Body of pancreas (tissue), 4 donors: ENCODE data around the gene INSR. TPM values are rescaled to one million over a fixed set of nuclear protein-coding genes. Genes with fewer than 3 reads are reported as not detected.
"Not testable (repeated sequence)": the region's sequence is repeated elsewhere in the genome, so short reads cannot be mapped to it uniquely, and the experiment has no call there.

Source experiments
- ATAC-seq: fragments of 150-250 bp; one replicate; pipeline ENCODE4 v1.9.1; 2016
- DNase-seq, 4 donors: peaks; one replicate each; pipeline ENCODE4 v3.0.0-alpha.2; 2019
- H3K27ac ChIP-seq, 4 donors: fragments of 200-600 bp; sonication (generic); 1 replicate in 3 of 4; 2 replicates in 1 of 4; pipeline versions ENCODE4 v1.5.1 to v1.6.1; 2016 to 2019; ENCODE audit warnings: mild to moderate bottlenecking in 1 of 4, mixed read lengths in 1 of 4, moderate library complexity in 1 of 4
- H3K27me3 ChIP-seq, 2 donors: fragments of 200-600 bp; sonication (generic); one replicate each; pipeline ENCODE4 v1.6.0; 2016; ENCODE audit warnings: mild to moderate bottlenecking in 1 of 2
- H3K36me3 ChIP-seq, 2 donors: fragments of 200-600 bp; sonication (generic); replicated peaks in 1 of 2; 2 replicates each; pipeline ENCODE4 v1.5.1; 2016; ENCODE audit warnings: low read depth in 2 of 2; ENCODE audit not compliant: insufficient read depth in 1 of 2
- H3K4me1 ChIP-seq: fragments of 200-600 bp; sonication (generic); one replicate; pipeline ENCODE4 v1.6.0; 2016
- H3K4me3 ChIP-seq, 2 donors: fragments of 200-600 bp; sonication (generic); 1 replicate in 1 of 2; 2 replicates in 1 of 2; pipeline ENCODE4 v1.5.1; 2016 to 2019
- H3K9me3 ChIP-seq, 3 donors: fragments of 200-600 bp; sonication (generic); 1 replicate in 2 of 3; 2 replicates in 1 of 3; pipeline ENCODE4 v1.5.1; 2016
- CTCF ChIP-seq, 7 experiments: fragments of 450-650 bp in 4 of 7; fragments of 200-600 bp in 3 of 7; sonication (generic) in 3 of 7; IDR thresholded peaks; one replicate each; pipeline ENCODE4 v1.5.1; 2016 to 2019; ENCODE audit warnings: antibody characterized with exemption in 7 of 7
- POLR2A ChIP-seq, 3 donors: fragments of 450-650 bp; IDR thresholded peaks; one replicate each; pipeline ENCODE4 v1.6.1; 2016; ENCODE audit warnings: antibody characterized with exemption in 3 of 3, mild to moderate bottlenecking in 2 of 3
- WGBS, 2 donors: methylation state at CpG; one replicate each; pipeline ENCODE4 v1.1.5; 2017; 5-methylcytosine and 5-hydroxymethylcytosine counted together
- intact Hi-C: fragments of 100-400 bp; cut with DNase I; formaldehyde crosslinking; loops from one replicate; pipeline ENCODE4 v1.15.1; 2023
- total RNA-seq, 2 donors: library from RNA; depleted of rRNA; stranded (reverse); fragments of >200 nt; gene quantifications; one replicate each; pipeline ENCODE4 v1.1.0, GENCODE V29; 2016

INSR gene
- total RNA-seq, 2 donors from 2014 or later, result 243 to 284 TPM

GRCh38 chr19:7068599-7068998, 225.6 kb downstream of the INSR start:
- Histone ChIP-seq H3K36me3 (peaks cover 3 to 15% of the 10 kb centered on the region in 2 donors), H3K9me3 (no peaks in the 10 kb centered on the region), H3K27ac (peak overlapping the region; percentile 12 to 94 (median 67)), H3K4me3 (no peak overlapping the region), H3K4me1 (peaks cover 12% of the 10 kb centered on the region), H3K27me3 (no peaks in the 10 kb centered on the region)
- WGBS, 2 donors, result 72 to 91% methylated on average over 4 to 6 of the region's 6 CpGs
- intact Hi-C loops, result no loop called here
- ATAC-seq (no peak), DNase-seq (no peak)
- TF ChIP-seq CTCF (IDR thresholded peaks at IDR 0.05), result no peak
- TF ChIP-seq POLR2A (IDR thresholded peaks at IDR 0.05), result no peak

- Histone ChIP-seq H3K36me3 (peaks cover under 1 to 11% of the 10 kb centered on the region in 2 donors), H3K4me1 (peaks cover 12% of the 10 kb centered on the region), H3K9me3 (no peaks in the 10 kb centered on the region), H3K27ac (no peak overlapping the region), H3K4me3 (no peak overlapping the region), H3K27me3 (no peaks in the 10 kb centered on the region)
- ATAC-seq (no peak), DNase-seq (no peak)
- WGBS, 2 donors, result 79 to 84% methylated on average over 2 of the region's 2 CpGs
- TF ChIP-seq POLR2A (IDR thresholded peaks at IDR 0.05), result no peak
- no peak for TF ChIP-seq CTCF (IDR thresholded peaks at IDR 0.05)
- intact Hi-C loops, result no loop called here
Observed at GRCh38 chr19:7067716-7068115, 226.5 kb downstream of the INSR start.

- H3K27me3 ChIP-seq, H3K27ac ChIP-seq, intact Hi-C loops, H3K36me3 ChIP-seq, H3K4me3 ChIP-seq, ATAC-seq, H3K9me3 ChIP-seq: not testable (repeated sequence)
- peak; percentile 13 to 37 (median 22) for DNase-seq
- WGBS, 2 donors, result 43 to 54% methylated on average over 12 to 13 of the region's 13 CpGs
- peaks cover 12% of the 10 kb centered on the region for H3K4me1 ChIP-seq
Observed at GRCh38 chr19:7067122-7067521, 227.1 kb downstream of the INSR start.

- intact Hi-C loops, result no loop called here
- 85 to 91% methylated on average over 8 to 9 of the region's 9 CpGs for WGBS, 2 donors
- H3K27ac ChIP-seq, result no peak overlapping the region
- no peaks in the 10 kb centered on the region for H3K9me3 ChIP-seq
- no peak for TF ChIP-seq CTCF (IDR thresholded peaks at IDR 0.05)
- no peak for TF ChIP-seq POLR2A (IDR thresholded peaks at IDR 0.05)
- H3K36me3 ChIP-seq, result no peaks in the 10 kb centered on the region
- ATAC-seq (peak; percentile 33), DNase-seq (peak in 1 of 4 donors; percentile 1)
- H3K4me3 ChIP-seq, result no peak overlapping the region
- no peaks in the 10 kb centered on the region for H3K27me3 ChIP-seq
- H3K4me1 ChIP-seq, result no peaks in the 10 kb centered on the region
Observed at GRCh38 chr19:7063764-7064418, 230.3 kb downstream of the INSR start.

- 63 to 69% methylated on average over 4 of the region's 4 CpGs for WGBS, 2 donors
- no peak for ATAC-seq
- Histone ChIP-seq H3K4me3 (no peak overlapping the region), H3K36me3 (no peaks in the 10 kb centered on the region), H3K27me3 (no peaks in the 10 kb centered on the region), H3K4me1 (no peaks in the 10 kb centered on the region), H3K27ac (no peak overlapping the region), H3K9me3 (no peaks in the 10 kb centered on the region)
- DNase-seq, result no peak
- intact Hi-C loops, result no loop called here
- TF ChIP-seq CTCF (IDR thresholded peaks at IDR 0.05) (no peak), POLR2A (IDR thresholded peaks at IDR 0.05) (no peak)
Observed at GRCh38 chr19:7063339-7063738, 230.9 kb downstream of the INSR start.

Other genes starting within 250 kb of the INSR start
- gene MBD3L2, start 245.1 kb downstream of the INSR start, total RNA-seq, result not detected
- gene MBD3L3, start 235.7 kb downstream of the INSR start, total RNA-seq, result not detected
- gene ZNF557, start 224.7 kb downstream of the INSR start, total RNA-seq, result 1 to 10 TPM; 6.5 to 6.6 TPM
- gene ARHGEF18, start 54.5 kb upstream of the INSR start, total RNA-seq, result 10 to 100 TPM; 30.0 to 51.6 TPM
- 1 to 10 TPM; 3.9 to 7.6 TPM for gene PEX11G, start 194.6 kb upstream of the INSR start, total RNA-seq
- gene ZNF358, start 221.7 kb upstream of the INSR start, total RNA-seq, result 10 to 100 TPM; 40.2 to 93.6 TPM
- 10 to 100 TPM; 10.6 to 11.9 TPM for gene MCOLN1, start 228.2 kb upstream of the INSR start, total RNA-seq
- gene PNPLA6, start 241.3 kb upstream of the INSR start, total RNA-seq, result 10 to 100 TPM; 43.8 to 52.1 TPM